GM19035 (cell line): ENCODE results near the gene ENPP7.

Experiments
- ATAC-seq: cut with Tn5 transposase; IDR thresholded peaks from one replicate; pipeline ENCODE4 v1.9.1; 2021; ENCODE audit not compliant: unreplicated experiment

The ENPP7 gene

GRCh38 chr17:79730437-79730768 is 340 bp upstream of the ENPP7 start:
- ATAC-seq = no peak

- no peak for ATAC-seq
Measured at GRCh38 chr17:79732254-79732653, 1.5 kb downstream of the ENPP7 start.

GRCh38 chr17:79732804-79733691 is 2.3 kb downstream of the ENPP7 start:
- ATAC-seq = no peak

- ATAC-seq = no peak
Measured at GRCh38 chr17:79733692-79734070, 2.9 kb downstream of the ENPP7 start.

- no peak for ATAC-seq
Measured at GRCh38 chr17:79735096-79735495, 4.4 kb downstream of the ENPP7 start.

- no peak for ATAC-seq
Measured at GRCh38 chr17:79737046-79737921, 6.5 kb downstream of the ENPP7 start.

GRCh38 chr17:79737922-79738578 is 7.3 kb downstream of the ENPP7 start:
- no peak for ATAC-seq

GRCh38 chr17:79738643-79739042 is 7.9 kb downstream of the ENPP7 start:
- ATAC-seq = no peak

- no peak for ATAC-seq
Measured at GRCh38 chr17:79739148-79740062, 8.7 kb downstream of the ENPP7 start.

GRCh38 chr17:79740413-79740812 is 9.7 kb downstream of the ENPP7 start:
- ATAC-seq = no peak

- no peak for ATAC-seq
Measured at GRCh38 chr17:79741401-79741750, 10.6 kb downstream of the ENPP7 start.

GRCh38 chr17:79741751-79742588 is 11.2 kb downstream of the ENPP7 start:
- ATAC-seq = no peak

GRCh38 chr17:79742589-79742918 is 11.8 kb downstream of the ENPP7 start:
- ATAC-seq = no peak

GRCh38 chr17:79742951-79743476 is 12.3 kb downstream of the ENPP7 start:
- ATAC-seq = no peak

- ATAC-seq = no peak
Measured at GRCh38 chr17:79743614-79744013, 12.9 kb downstream of the ENPP7 start.

- ATAC-seq = no peak
Measured at GRCh38 chr17:79745641-79746105, 14.9 kb downstream of the ENPP7 start.

GRCh38 chr17:79746889-79747507 is 16.3 kb downstream of the ENPP7 start:
- no peak for ATAC-seq

GRCh38 chr17:79747508-79748294 is 17.0 kb downstream of the ENPP7 start:
- no peak for ATAC-seq
